ENCODE results near the gene PDIA4.

DNA sequence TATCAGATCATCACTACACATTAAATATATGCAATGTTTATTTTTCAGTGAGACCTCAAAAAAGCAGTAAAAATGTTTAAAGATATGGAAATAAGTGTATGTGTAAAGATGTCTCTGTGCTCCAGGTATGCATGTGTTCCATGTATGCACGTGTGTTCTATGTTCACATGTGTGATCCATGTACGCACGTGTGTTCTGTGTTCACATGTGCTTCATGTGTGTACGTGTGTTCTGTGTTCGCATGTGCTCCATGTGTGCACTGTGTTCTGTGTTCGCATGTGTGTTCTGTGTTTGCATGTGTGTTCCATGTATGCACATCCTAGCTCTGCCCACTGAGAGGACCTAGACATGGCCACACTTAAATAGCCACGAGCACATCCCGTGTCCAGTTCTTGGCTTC is 15.6 kb upstream of the PDIA4 start:
- TF ChIP-seq CTCF (IDR thresholded peaks at IDR 0.05) (no peak), POLR2A (IDR thresholded peaks at IDR 0.05) (no peak), POLR2AphosphoS5 (IDR thresholded peaks at IDR 0.05) (no peak)
